NCI-H2171 (cell line): Measurements from ENCODE around the gene TNIP2.

ENCODE experiments used
- DNase-seq: peaks from one replicate; lab custom pipeline; 2025; lab: John Stamatoyannopoulos, UW

Gene TNIP2

GRCh38 chr4:2755821-2756690, at the start of gene TNIP2:
Gene TNIP2, minus strand, starts transcription at chr4:2756336. Its CDS starts 47 bp downstream, at chr4:2756289.
- DNase-seq = peak; percentile 46

GRCh38 chr4:2804973-2805501, 48.9 kb upstream of the TNIP2 start:
- no peak for DNase-seq

- DNase-seq = no peak
Measured at GRCh38 chr4:2804449-2804972, 48.4 kb upstream of the TNIP2 start.

GRCh38 chr4:2803624-2804448, 47.7 kb upstream of the TNIP2 start:
- peak; percentile 57 for DNase-seq

GRCh38 chr4:2802618-2803531, 46.7 kb upstream of the TNIP2 start:
- no peak for DNase-seq

DNA sequence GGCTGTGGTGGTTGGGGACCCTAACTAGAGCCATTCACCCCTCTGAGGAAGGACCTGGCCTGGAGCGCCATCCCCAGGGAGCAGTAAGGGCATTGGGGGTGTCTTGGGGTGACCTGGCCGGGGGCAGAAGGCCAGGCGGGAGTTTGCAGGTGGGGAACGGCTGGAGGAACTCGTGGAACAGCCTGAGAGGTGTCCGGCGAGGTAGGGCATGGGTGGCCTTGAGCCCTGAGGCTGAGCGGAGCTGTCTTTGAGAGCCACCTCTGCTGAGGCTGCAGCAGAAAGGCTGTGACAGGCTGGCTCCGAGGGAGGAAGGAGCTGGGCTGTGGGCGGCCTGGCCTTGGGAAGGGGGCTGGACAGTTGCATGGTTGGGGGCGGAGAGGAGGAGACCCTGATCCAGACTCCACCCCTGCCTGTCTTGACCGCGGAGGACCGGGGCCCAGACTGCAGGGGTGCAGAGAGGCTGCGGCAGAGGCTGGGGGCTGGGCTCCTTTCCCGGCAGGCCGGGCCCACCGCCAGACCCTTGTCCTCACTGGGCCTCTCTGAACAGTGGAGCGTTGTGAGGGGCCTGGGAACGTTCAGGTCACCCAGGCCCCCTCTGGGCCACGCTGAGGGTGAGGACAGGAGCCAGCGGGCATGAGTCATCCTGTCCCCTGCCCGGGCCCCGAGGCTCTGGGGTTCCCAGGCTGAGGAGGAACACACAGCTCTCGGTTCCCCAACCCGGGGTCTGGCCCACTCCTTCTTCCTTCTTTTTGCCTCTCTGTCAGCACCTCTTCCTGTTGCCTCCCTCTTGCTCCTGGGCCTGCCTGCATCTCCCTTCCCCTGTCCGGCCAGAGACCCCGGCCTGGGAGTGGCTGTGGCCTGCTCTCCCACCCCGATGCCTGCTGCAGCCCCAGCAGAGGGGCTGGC, 44.8 kb upstream of the TNIP2 start:
- no peak for DNase-seq

- no peak for DNase-seq
Measured at GRCh38 chr4:2799971-2800690, 44.0 kb upstream of the TNIP2 start.

DNA sequence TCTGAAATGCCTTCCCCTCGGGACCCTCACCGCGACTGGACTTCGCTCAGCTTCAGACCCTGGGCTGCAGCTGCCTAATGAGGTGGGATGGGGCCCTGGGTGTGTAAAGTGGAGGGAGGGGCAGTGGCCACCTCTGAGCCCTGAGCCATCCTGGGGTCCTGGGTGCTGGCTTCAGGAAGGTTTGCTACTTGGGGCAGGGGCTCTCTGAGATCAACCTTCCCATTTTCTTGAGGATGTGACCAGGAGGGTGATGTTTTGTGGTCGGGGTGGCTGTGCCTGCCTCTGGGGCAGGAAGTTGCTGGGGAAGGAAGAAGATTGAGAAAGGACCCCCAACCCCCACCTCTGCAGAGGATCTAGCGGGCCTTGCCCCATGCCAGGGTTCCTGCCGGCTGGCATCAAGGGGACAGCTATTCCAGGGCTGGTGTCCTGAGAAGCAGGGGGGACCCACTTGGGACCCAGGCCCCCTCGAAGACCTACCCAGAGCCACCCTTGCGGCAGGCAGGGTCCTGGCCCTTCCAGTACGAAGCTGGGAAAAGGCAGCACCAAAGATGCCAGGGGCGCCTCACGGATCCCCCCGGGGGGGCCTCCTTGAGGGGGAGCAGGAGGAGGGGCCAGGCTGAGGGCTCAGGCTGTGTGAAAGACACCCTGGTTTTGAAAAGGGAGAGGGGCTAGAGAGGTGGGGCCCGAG, 43.2 kb upstream of the TNIP2 start:
- no peak for DNase-seq

GRCh38 chr4:2798399-2799223, 42.5 kb upstream of the TNIP2 start:
- DNase-seq = no peak

GRCh38 chr4:2797545-2798305, 41.6 kb upstream of the TNIP2 start:
- DNase-seq = no peak

DNA sequence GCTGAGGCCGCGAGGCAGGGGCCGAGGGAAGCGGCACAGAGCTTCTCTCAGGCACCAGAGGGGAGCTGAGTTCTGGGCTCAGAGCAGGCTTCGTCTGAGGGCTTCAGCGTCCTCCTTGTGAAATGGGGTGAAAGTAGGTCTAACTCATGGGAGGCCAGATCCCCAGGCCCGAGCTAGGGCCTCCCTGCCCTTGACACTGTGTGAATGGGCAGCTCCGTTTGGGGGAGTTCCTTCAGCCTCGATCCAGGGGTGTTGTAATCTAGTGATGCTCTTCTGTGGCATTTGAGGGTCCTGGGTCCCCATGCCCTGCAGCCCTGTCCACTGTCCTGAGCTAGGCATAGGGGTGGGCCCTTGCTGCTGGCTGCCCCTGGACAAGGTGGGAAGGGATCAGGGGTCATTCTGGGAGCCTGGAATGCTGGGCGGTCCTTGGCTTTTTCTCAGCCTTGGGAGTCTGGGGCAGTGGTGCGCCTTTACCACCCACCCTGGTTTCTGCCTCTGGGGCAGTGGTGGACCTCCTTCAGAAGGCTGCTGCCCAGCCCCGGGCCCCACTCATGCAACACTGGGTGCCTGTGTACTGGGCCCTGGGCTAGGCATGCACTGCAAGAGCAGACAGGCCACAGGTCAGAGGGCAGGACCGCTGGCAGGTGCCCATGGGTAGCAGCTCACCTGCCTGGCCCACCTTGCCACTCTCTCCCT, 40.9 kb upstream of the TNIP2 start:
- no peak for DNase-seq

DNA sequence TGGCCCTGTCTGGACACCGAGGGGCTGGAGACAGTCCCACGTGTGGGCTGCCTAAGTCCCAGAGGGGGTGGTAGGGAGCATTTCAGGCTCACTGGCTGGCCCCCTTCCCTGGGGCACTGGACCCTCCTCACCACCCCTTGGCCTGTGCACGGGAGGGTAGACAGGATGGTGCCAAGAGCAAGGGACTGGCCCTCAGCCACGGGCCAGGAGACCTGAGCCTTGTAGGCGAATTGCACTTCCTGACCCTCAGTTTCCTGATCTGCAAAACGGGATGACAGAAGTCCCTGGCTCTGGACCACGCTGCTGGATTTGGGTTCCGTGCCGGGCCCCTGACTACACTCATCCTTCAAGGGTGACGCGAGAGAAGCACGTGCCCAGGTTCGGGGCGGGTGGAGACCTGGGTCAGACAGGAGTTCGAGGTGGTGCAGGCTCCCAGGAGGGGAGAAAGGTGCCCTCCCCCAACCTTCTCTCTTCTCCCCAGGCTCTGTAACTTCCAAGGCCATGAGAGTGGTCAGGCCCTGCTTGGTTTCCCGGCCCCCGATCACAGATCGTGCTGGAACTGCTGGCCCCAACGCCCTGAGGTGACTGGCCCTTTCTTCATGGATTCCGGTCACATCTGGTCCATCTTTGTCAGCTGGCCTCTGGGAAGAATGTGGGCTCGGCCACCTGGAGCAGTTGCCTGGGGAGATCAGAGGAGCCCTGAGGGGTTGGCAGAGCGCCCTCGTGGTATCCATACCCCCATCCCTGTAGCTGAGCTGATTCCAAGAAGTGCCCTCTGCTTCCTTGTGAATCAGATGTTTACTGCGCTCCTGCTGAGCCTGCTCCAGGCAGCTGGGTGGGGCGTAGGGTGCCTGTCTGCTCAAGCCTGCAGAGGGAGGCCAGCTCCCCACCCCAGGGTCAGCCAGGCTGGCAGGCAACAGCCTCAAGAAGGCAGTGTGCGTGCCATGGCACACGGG, 40.0 kb upstream of the TNIP2 start:
- no peak for DNase-seq

DNA sequence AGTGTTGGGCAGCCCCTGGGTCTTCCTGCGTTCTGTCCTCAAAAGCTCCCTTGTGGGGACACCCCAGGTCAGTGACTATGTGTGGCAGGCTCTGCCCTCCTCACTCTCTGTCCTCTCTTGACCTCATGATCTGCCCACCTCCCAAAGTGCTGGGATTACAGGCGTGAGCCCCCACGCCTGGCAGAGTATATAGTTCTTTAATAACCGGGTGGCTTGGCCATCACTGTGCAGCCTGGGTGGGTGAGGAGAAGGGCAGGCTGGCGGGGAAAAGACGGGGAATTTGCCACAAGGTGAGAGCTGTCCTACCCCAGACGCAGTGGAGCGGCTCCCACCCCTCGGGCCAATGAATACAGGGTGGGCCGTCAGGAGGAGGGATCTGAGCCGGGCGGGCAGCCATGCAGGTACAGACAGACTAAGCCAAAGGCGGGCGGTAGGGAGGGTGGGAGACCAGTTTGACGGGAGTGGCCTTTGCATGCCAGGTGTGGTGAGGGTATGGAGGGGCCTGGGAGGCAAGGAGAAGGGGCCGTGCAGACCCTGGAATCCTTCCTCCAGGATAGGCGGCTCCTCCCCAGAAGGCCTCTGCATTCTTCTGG, 39.3 kb upstream of the TNIP2 start:
- no peak for DNase-seq

DNA sequence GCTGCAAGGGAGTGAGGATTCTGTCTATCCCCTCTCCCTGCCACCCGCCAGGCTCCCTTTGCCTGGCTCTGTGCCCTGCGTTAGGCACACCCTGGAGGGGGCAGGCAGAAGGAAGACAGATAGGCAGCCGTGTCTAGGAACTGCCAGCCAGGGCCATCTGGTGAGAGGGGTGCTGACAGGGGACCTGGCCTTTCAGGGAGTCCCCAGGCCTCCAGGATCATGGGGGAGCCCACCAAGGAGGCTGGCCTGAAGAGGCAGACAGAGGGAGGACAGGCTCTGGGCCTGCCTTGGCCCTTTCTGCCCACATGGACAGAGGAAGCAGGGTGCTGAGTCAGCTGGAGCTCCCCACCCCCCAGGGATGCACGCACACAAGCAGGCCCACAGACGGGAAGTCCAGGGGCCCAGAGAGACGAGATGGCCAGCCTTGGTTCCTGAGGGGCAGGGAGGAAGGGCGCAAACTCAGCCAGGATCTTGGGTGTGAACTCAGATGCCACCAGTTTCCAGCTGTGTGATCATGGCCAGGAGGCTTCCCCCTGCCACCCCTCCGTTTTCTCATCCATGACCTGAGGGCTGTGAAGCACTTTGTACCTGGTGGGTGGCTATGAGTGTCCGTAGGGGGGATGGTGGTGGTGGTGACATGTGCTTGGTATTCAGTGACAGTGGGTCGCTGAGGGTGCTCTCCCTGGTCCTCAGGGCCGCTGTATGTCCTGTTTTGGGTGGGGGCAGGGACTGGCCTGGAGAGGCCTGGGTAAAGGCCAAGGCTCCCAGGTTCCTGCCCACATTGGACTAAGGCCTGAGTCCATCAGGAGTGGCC, 38.6 kb upstream of the TNIP2 start:
- DNase-seq = peak; percentile 27
